Mesendoderm (in vitro differentiated cells): ENCODE measurements around the gene FAHD1.
"Not testable (repeated sequence)": the region's sequence is repeated elsewhere in the genome, so short reads cannot be mapped to it uniquely, and the experiment has no call there.

Experiments used
- DNase-seq: peaks from one replicate; pipeline ENCODE4 v3.0.0; 2013
- H2AK5ac ChIP-seq: 2 replicates; pipeline ENCODE4 v1.6.1; 2013; ENCODE audit warnings: low read length, inconsistent platforms
- H2BK120ac ChIP-seq: 2 replicates; pipeline ENCODE4 v1.6.1; 2013; ENCODE audit warnings: low read depth, mild to moderate bottlenecking, low read length, moderate library complexity, mixed read lengths
- H2BK15ac ChIP-seq: replicated peaks from 2 replicates; pipeline ENCODE4 v1.6.1; 2013; ENCODE audit warnings: low read depth, mild to moderate bottlenecking, moderate library complexity
- H2BK5ac ChIP-seq: 2 replicates; pipeline ENCODE4 v1.6.1; 2013; ENCODE audit warnings: low read length, inconsistent platforms
- H3K18ac ChIP-seq: 2 replicates; pipeline ENCODE4 v1.6.1; 2013; ENCODE audit warnings: mild to moderate bottlenecking, low read length, mixed read lengths
- H3K23ac ChIP-seq: one replicate; pipeline ENCODE4 v1.6.1; 2013; ENCODE audit warnings: low read length
- H3K27ac ChIP-seq: 2 replicates; pipeline ENCODE4 v1.5.1; 2013; ENCODE audit warnings: low read depth, mild to moderate bottlenecking, inconsistent platforms, low read length, moderate library complexity
- H3K27me3 ChIP-seq: 2 replicates; pipeline ENCODE4 v1.6.1; 2013; ENCODE audit warnings: low read length, control low read depth, mild to moderate bottlenecking, inconsistent platforms; ENCODE audit not compliant: insufficient read depth, poor library complexity
- H3K36me3 ChIP-seq: 2 replicates; pipeline ENCODE4 v1.6.1; 2013; ENCODE audit warnings: low read length, inconsistent platforms; ENCODE audit not compliant: control insufficient read depth, insufficient read depth
- H3K4ac ChIP-seq: one replicate; pipeline ENCODE4 v1.6.1; 2013; ENCODE audit warnings: low read depth, mild to moderate bottlenecking, low read length, moderate library complexity
- H3K4me1 ChIP-seq: 2 replicates; pipeline ENCODE4 v1.6.1; 2013; ENCODE audit warnings: low read depth, low read length, inconsistent platforms; ENCODE audit not compliant: control insufficient read depth
- H3K4me2 ChIP-seq: 2 replicates; pipeline ENCODE4 v1.6.1; 2013; ENCODE audit warnings: low read length
- H3K4me3 ChIP-seq: 2 replicates; pipeline ENCODE4 v1.5.1; 2013; ENCODE audit warnings: mild to moderate bottlenecking, low read length
- H3K56ac ChIP-seq: one replicate; pipeline ENCODE4 v1.6.1; 2013; ENCODE audit warnings: low read length
- H3K79me1 ChIP-seq: 2 replicates; pipeline ENCODE4 v1.6.1; 2013; ENCODE audit warnings: low read length, inconsistent platforms
- H3K79me2 ChIP-seq: 2 replicates; pipeline ENCODE4 v1.6.1; 2013; ENCODE audit warnings: mild to moderate bottlenecking, low read length; ENCODE audit not compliant: control insufficient read depth, insufficient read depth
- H3K9ac ChIP-seq: 2 replicates; pipeline ENCODE4 v1.6.1; 2013; ENCODE audit warnings: low read length, inconsistent platforms
- H4K5ac ChIP-seq: one replicate; pipeline ENCODE4 v1.6.1; 2013; ENCODE audit warnings: low read length
- H4K8ac ChIP-seq: one replicate; pipeline ENCODE4 v1.6.1; 2013; ENCODE audit warnings: low read depth, mild to moderate bottlenecking, control low read depth, low read length, moderate library complexity
- WGBS: extraction: QIAGEN DNeasy Blood & Tissue Kit; methylation state at CpG from one replicate; pipeline ENCODE4 v1.1.7; 2013; ENCODE audit warnings: low lambda C conversion rate, missing lambda C conversion rate; ENCODE audit not compliant: insufficient coverage; ENCODE audit errors: extremely low coverage; 5-methylcytosine and 5-hydroxymethylcytosine counted together

Gene FAHD1

GRCh38 chr16:1794908-1795666 lies 31.9 kb upstream of the FAHD1 start:
- Histone ChIP-seq H3K9ac (no peak overlapping the region), H3K18ac (no peak overlapping the region), H3K56ac (no peak overlapping the region), H3K27me3 (no peaks in the 10 kb centered on the region), H3K4me1 (no peaks in the 10 kb centered on the region), H3K4ac (no peak overlapping the region), H2BK15ac (no peak overlapping the region), H4K8ac (no peak overlapping the region), H3K79me1 (no peaks in the 10 kb centered on the region), H2BK120ac (no peak overlapping the region), H3K4me3 (no peak overlapping the region), H4K5ac (no peak overlapping the region), H2AK5ac (no peak overlapping the region), H3K79me2 (no peaks in the 10 kb centered on the region), H3K27ac (no peak overlapping the region), H2BK5ac (no peak overlapping the region), H3K23ac (no peak overlapping the region), H3K4me2 (no peak overlapping the region), H3K36me3 (no peaks in the 10 kb centered on the region)
- no CpG with 5 or more reads among the region's 32 CpGs for WGBS
- no peak for DNase-seq

- H3K56ac ChIP-seq, H4K8ac ChIP-seq, H3K4me1 ChIP-seq, H3K79me2 ChIP-seq, H3K9ac ChIP-seq, H4K5ac ChIP-seq, H2BK120ac ChIP-seq, H3K79me1 ChIP-seq, H3K36me3 ChIP-seq, H3K27ac ChIP-seq, H2BK15ac ChIP-seq, H2BK5ac ChIP-seq, H3K23ac ChIP-seq, H2AK5ac ChIP-seq, H3K18ac ChIP-seq, H3K4me3 ChIP-seq, DNase-seq, H3K4ac ChIP-seq, H3K27me3 ChIP-seq, H3K4me2 ChIP-seq: not testable (repeated sequence)
- no CpG with 5 or more reads among the region's 5 CpGs for WGBS
These were observed 27.7 kb upstream of the FAHD1 start for GRCh38 chr16:1799263-1799662.

GRCh38 chr16:1800701-1801100 lies 26.3 kb upstream of the FAHD1 start:
- no peaks in the 10 kb centered on the region for H3K27me3 ChIP-seq
- no peak overlapping the region for H4K8ac ChIP-seq
- no CpG with 5 or more reads among the region's 10 CpGs for WGBS
- no peak overlapping the region for H3K18ac ChIP-seq
- no peak overlapping the region for H4K5ac ChIP-seq
- no peak overlapping the region for H3K23ac ChIP-seq
- no peak overlapping the region for H2BK15ac ChIP-seq
- no peaks in the 10 kb centered on the region for H3K79me2 ChIP-seq
- H3K4me3 ChIP-seq, result no peak overlapping the region
- H3K27ac ChIP-seq, result no peak overlapping the region
- H3K79me1 ChIP-seq, result no peaks in the 10 kb centered on the region
- no peak overlapping the region for H2BK5ac ChIP-seq
- no peak overlapping the region for H3K4ac ChIP-seq
- no peak overlapping the region for H3K9ac ChIP-seq
- no peak overlapping the region for H2BK120ac ChIP-seq
- H3K56ac ChIP-seq, result no peak overlapping the region
- DNase-seq, result no peak
- H3K4me1 ChIP-seq, result no peaks in the 10 kb centered on the region
- H3K4me2 ChIP-seq, result no peak overlapping the region
- no peaks in the 10 kb centered on the region for H3K36me3 ChIP-seq
- no peak overlapping the region for H2AK5ac ChIP-seq

GRCh38 chr16:1807626-1808025 lies 19.4 kb upstream of the FAHD1 start:
- no peak for DNase-seq
- Histone ChIP-seq H2BK5ac (no peak overlapping the region), H3K23ac (no peak overlapping the region), H2AK5ac (no peak overlapping the region), H4K8ac (no peak overlapping the region), H2BK15ac (no peak overlapping the region), H3K27me3 (no peaks in the 10 kb centered on the region), H3K36me3 (no peaks in the 10 kb centered on the region), H4K5ac (no peak overlapping the region), H3K18ac (no peak overlapping the region), H3K79me1 (no peaks in the 10 kb centered on the region), H3K4ac (no peak overlapping the region), H2BK120ac (no peak overlapping the region), H3K27ac (no peak overlapping the region), H3K4me1 (no peaks in the 10 kb centered on the region), H3K4me2 (no peak overlapping the region), H3K79me2 (no peaks in the 10 kb centered on the region), H3K9ac (no peak overlapping the region), H3K4me3 (no peak overlapping the region), H3K56ac (no peak overlapping the region)
- no CpG with 5 or more reads among the region's 10 CpGs for WGBS

GRCh38 chr16:1808691-1809090 lies 18.3 kb upstream of the FAHD1 start:
- Histone ChIP-seq H3K18ac (no peak overlapping the region), H3K27ac (no peak overlapping the region), H2BK120ac (no peak overlapping the region), H3K4me2 (no peak overlapping the region), H3K56ac (no peak overlapping the region), H2AK5ac (no peak overlapping the region), H4K8ac (no peak overlapping the region), H3K23ac (no peak overlapping the region), H2BK5ac (no peak overlapping the region), H3K9ac (no peak overlapping the region), H3K4me3 (no peak overlapping the region), H3K36me3 (no peaks in the 10 kb centered on the region), H4K5ac (no peak overlapping the region), H3K4me1 (no peaks in the 10 kb centered on the region), H2BK15ac (no peak overlapping the region), H3K27me3 (no peaks in the 10 kb centered on the region), H3K4ac (no peak overlapping the region), H3K79me1 (no peaks in the 10 kb centered on the region), H3K79me2 (no peaks in the 10 kb centered on the region)
- no CpG with 5 or more reads among the region's 18 CpGs for WGBS
- DNase-seq, result no peak

GRCh38 chr16:1809281-1809801 lies 17.7 kb upstream of the FAHD1 start:
- H4K5ac ChIP-seq, result no peak overlapping the region
- H2BK120ac ChIP-seq, result no peak overlapping the region
- H3K4me1 ChIP-seq, result no peaks in the 10 kb centered on the region
- H3K79me2 ChIP-seq, result no peaks in the 10 kb centered on the region
- no peak overlapping the region for H3K4me3 ChIP-seq
- no peak overlapping the region for H2AK5ac ChIP-seq
- WGBS, result no CpG with 5 or more reads among the region's 28 CpGs
- H4K8ac ChIP-seq, result no peak overlapping the region
- no peaks in the 10 kb centered on the region for H3K27me3 ChIP-seq
- no peak overlapping the region for H3K9ac ChIP-seq
- H2BK15ac ChIP-seq, result no peak overlapping the region
- H3K56ac ChIP-seq, result no peak overlapping the region
- DNase-seq, result peak; percentile 43
- no peak overlapping the region for H3K4me2 ChIP-seq
- no peak overlapping the region for H3K23ac ChIP-seq
- H2BK5ac ChIP-seq, result no peak overlapping the region
- H3K79me1 ChIP-seq, result no peaks in the 10 kb centered on the region
- no peak overlapping the region for H3K18ac ChIP-seq
- H3K36me3 ChIP-seq, result no peaks in the 10 kb centered on the region
- H3K27ac ChIP-seq, result no peak overlapping the region
- no peak overlapping the region for H3K4ac ChIP-seq
